SK-N-SH treated with all-trans-retinoic acid at 6 μM for 48 hours (cell line): ENCODE measurements around the gene C20orf202.
A peak's percentile ranks its signal among the peaks of the same experiment; 100 is the strongest.

Source experiments
- ATAC-seq: fragments of 200-7000 bp; cut with Tn5 transposase; 3 replicates; pipeline ENCODE4 v1.9.1; 2020; ENCODE audit warnings: mild to moderate bottlenecking, moderate library complexity
- ARNTL ChIP-seq: fragments of 450-650 bp; formaldehyde crosslinking; IDR thresholded peaks from 2 replicates; pipeline ENCODE4 v1.5.0; 2020; ENCODE audit warnings: low read depth, mild to moderate bottlenecking, moderate library complexity, borderline replicate concordance
- BACH2 ChIP-seq: fragments of 250-450 bp; sonication (Bioruptor Pico); IDR thresholded peaks from 2 replicates; pipeline ENCODE4 v1.9.0; 2021; ENCODE audit warnings: mild to moderate bottlenecking, borderline replicate concordance
- CREB5 ChIP-seq: fragments of 250-450 bp; sonication (Bioruptor Pico); IDR thresholded peaks from 2 replicates; pipeline ENCODE4 v1.5.1; 2020; ENCODE audit warnings: low read depth, mild to moderate bottlenecking, moderate library complexity
- ESRRG ChIP-seq: fragments of 250-450 bp; sonication (Bioruptor Pico); IDR thresholded peaks from 2 replicates; pipeline ENCODE4 v1.6.1; 2021; ENCODE audit warnings: mild to moderate bottlenecking
- GLIS3 ChIP-seq: fragments of 250-450 bp; sonication (Bioruptor Pico); IDR thresholded peaks from 2 replicates; pipeline ENCODE4 v1.5.0; 2020; ENCODE audit warnings: mild to moderate bottlenecking, moderate library complexity
- ISL1 ChIP-seq: fragments of 250-450 bp; sonication (Bioruptor Pico); IDR thresholded peaks from 2 replicates; pipeline ENCODE4 v2.1.2; 2022; ENCODE audit warnings: mild to moderate bottlenecking, moderate library complexity
- OSR1 ChIP-seq: fragments of 250-450 bp; sonication (Bioruptor Pico); IDR thresholded peaks from 2 replicates; pipeline ENCODE4 v1.8.0; 2022; ENCODE audit warnings: moderate library complexity, mild to moderate bottlenecking, inconsistent platforms
- PATZ1 ChIP-seq: fragments of 250-450 bp; sonication (Bioruptor Pico); IDR thresholded peaks from 2 replicates; pipeline ENCODE4 v1.8.0; 2020; ENCODE audit warnings: mild to moderate bottlenecking, moderate library complexity, borderline replicate concordance
- POU6F1 ChIP-seq: fragments of 250-450 bp; sonication (Bioruptor Pico); IDR thresholded peaks from 2 replicates; pipeline ENCODE4 v1.8.0; 2021; ENCODE audit warnings: low read depth, mild to moderate bottlenecking, moderate library complexity, borderline replicate concordance
- PPARA ChIP-seq: fragments of 250-450 bp; sonication (Bioruptor Pico); IDR thresholded peaks from 2 replicates; pipeline ENCODE4 v1.5.0; 2020; ENCODE audit warnings: mild to moderate bottlenecking, borderline replicate concordance
- RARB ChIP-seq: fragments of 250-450 bp; sonication (Bioruptor Pico); IDR thresholded peaks from 2 replicates; pipeline ENCODE4 v1.8.0; 2021; ENCODE audit warnings: mild to moderate bottlenecking, moderate library complexity
- SNAI2 ChIP-seq: fragments of 250-450 bp; sonication (Bioruptor Pico); IDR thresholded peaks from 2 replicates; pipeline ENCODE4 v1.5.0; 2020; ENCODE audit warnings: mild to moderate bottlenecking, moderate library complexity
- TCF4 ChIP-seq: fragments of 250-450 bp; sonication (Bioruptor Pico); IDR thresholded peaks from 2 replicates; pipeline ENCODE4 v1.8.0; 2021; ENCODE audit warnings: mild to moderate bottlenecking, moderate library complexity, borderline replicate concordance
- TOX ChIP-seq: fragments of 250-450 bp; sonication (Bioruptor Pico); IDR thresholded peaks from 2 replicates; pipeline ENCODE4 v1.8.0; 2021; ENCODE audit warnings: mild to moderate bottlenecking, moderate library complexity, borderline replicate concordance
- TSHZ2 ChIP-seq: fragments of 250-450 bp; sonication (Bioruptor Pico); IDR thresholded peaks from 2 replicates; pipeline ENCODE4 v1.5.0; 2020; ENCODE audit warnings: mild to moderate bottlenecking, moderate library complexity
- ZFP3 ChIP-seq: fragments of 250-450 bp; sonication (Bioruptor Pico); IDR thresholded peaks from 2 replicates; pipeline ENCODE4 v1.5.0; 2020; ENCODE audit warnings: mild to moderate bottlenecking, moderate library complexity
- ZNF70 ChIP-seq: fragments of 450-650 bp; formaldehyde crosslinking; IDR thresholded peaks from 2 replicates; pipeline ENCODE4 v1.5.0; 2020; ENCODE audit warnings: mild to moderate bottlenecking, moderate library complexity
- ZNF8 ChIP-seq: fragments of 450-650 bp; formaldehyde crosslinking; IDR thresholded peaks from 2 replicates; pipeline ENCODE4 v1.5.0; 2020; ENCODE audit warnings: mild to moderate bottlenecking, moderate library complexity

Gene C20orf202

GRCh38 chr20:1212023-1212422 lies 8.8 kb downstream of the C20orf202 start:
- no peak for TF ChIP-seq ZFP3 (CRISPR knock-in tag)
- no peak for TF ChIP-seq POU6F1
- TF ChIP-seq RARB, result no peak
- no peak for TF ChIP-seq GLIS3
- no peak for TF ChIP-seq ISL1 (CRISPR knock-in tag)
- TF ChIP-seq, all 23 proteins: peak for 0
- ATAC-seq, result no peak

- ATAC-seq, result peak; percentile 99
- TF ChIP-seq OSR1 (CRISPR knock-in tag), result no peak
- TF ChIP-seq BACH2 (CRISPR knock-in tag), result no peak
- no peak for TF ChIP-seq PPARA (CRISPR knock-in tag)
- TF ChIP-seq POU6F1, result no peak
- no peak for TF ChIP-seq TCF4 (CRISPR knock-in tag)
- no peak for TF ChIP-seq TSHZ2 (CRISPR knock-in tag)
Observed at GRCh38 chr20:1212607-1213396, 9.5 kb downstream of the C20orf202 start.

- ATAC-seq, result no peak
Observed at GRCh38 chr20:1214838-1215261, 11.6 kb downstream of the C20orf202 start.

More at GRCh38 chr20:1214838-1215261, 11.6 kb downstream of the C20orf202 start:
- TF ChIP-seq RARB (no peak), TOX (CRISPR knock-in tag) (no peak), CREB5 (no peak), PPARA (CRISPR knock-in tag) (no peak), GLIS3 (no peak), BACH2 (CRISPR knock-in tag) (no peak), ISL1 (CRISPR knock-in tag) (no peak), ARNTL (CRISPR knock-in tag) (no peak), ZFP3 (CRISPR knock-in tag) (no peak), ZNF8 (CRISPR knock-in tag) (no peak), POU6F1 (no peak), OSR1 (CRISPR knock-in tag) (no peak), ZNF70 (no peak), PATZ1 (CRISPR knock-in tag) (no peak), ESRRG (no peak), SNAI2 (CRISPR knock-in tag) (no peak)
